HT-29 (cell line): Measurements from ENCODE around the gene P2RX4. TPM values are rescaled to one million over a fixed set of nuclear protein-coding genes. Genes with fewer than 3 reads are reported as not detected.
"Not testable (repeated sequence)": the region's sequence is repeated elsewhere in the genome, so short reads cannot be mapped to it uniquely, and the experiment has no call there.

Experiments
- DNase-seq: peaks from one replicate; pipeline ENCODE4 v3.0.0-alpha.2; 2015; ENCODE audit warnings: low spot score
- total RNA-seq: library from RNA; depleted of rRNA; stranded (reverse); fragments of >200 nt; shearing (Covaris generic); gene quantifications from 2 replicates; pipeline ENCODE4 v1.2.3, GENCODE V29; 2014

P2RX4 gene
- total RNA-seq, 1 experiment from 2014 or later: 11.2 TPM

DNA sequence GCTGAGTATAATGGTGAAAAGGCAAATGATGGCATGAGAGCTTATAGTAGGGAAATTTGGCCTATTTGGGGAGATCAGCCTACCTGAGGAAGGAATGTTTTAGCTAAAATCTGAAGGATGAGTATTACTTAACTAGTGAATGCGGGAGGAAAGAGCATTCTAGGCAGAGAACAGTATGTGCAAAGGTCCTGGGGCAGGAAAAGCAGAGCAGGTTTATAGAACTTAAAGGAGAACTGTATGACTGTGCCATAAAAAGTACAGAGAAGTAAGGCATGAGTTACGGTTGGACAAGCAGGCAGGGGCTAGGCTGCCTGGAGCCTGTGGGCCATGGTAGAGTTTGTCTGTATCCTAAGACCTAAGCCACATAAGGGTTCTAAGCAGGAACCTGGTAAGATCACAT, 21.7 kb upstream of the P2RX4 start:
- no peak for DNase-seq

DNA sequence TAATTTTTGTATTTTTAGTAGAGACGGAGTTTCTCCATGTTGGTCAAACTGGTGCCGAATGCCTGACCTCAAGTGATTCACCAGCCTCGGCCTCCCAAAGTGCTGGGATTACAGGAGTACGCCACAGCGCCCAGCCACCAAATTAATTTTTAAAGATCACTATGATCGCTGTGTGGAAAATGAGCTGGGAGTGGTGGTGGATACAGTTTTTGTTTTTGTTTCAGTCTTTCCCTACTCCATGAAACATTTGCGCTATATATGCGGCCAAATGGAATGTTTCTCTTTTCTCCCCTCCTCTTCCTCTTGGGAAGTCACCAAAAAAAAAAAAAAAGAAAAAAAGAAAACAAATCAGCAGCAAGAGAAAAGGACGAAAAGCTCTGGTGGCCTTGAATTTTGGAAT, 20.8 kb upstream of the P2RX4 start:
- no peak for DNase-seq

GRCh38 chr12:121189619-121190155, 20.2 kb upstream of the P2RX4 start:
- no peak for DNase-seq

- no peak for DNase-seq
These were observed 19.4 kb upstream of the P2RX4 start for GRCh38 chr12:121190523-121191031.

GRCh38 chr12:121191151-121191550, 18.8 kb upstream of the P2RX4 start:
- DNase-seq: no peak

DNA sequence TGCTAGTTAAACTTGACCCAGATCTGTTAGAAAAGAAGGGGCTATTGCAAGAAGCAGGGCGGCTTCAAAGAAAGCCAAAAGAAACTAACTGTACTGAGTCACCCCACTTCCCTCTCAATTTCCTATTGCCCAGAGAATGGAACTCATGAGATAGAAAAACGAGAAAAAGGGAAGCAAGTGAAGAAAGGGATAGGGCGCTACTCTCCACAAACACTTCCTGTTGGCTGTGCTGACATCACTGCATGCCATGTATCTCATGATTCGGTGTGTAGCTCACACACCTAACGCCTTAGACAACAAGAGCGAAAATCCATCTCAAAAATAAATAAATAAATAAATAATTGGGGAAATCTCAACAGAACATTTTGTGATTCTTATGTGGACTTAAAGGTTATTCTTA, 13.0 kb upstream of the P2RX4 start:
- DNase-seq: no peak

DNA sequence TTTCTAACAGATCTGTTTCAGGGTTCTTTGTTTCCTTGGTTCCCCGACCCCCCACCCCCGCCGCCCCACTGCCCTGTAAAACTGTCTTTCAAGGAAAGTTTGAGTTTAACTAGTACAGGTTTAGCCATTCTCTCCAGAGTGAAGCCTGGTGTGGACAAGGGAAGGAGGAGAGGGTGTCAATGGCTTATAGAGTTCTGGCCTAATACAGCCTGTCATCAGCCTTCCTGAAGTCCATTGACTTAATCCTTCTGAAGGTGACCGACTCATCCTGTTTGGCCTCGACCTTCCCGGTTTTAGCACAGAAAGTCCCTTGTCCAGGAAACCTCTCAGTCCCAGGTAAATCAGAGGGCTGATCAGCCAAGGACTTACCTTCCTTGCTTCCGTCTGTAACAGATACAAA, 11.0 kb upstream of the P2RX4 start:
- no peak for DNase-seq

- DNase-seq: not testable (repeated sequence)
These were observed 8.8 kb upstream of the P2RX4 start for GRCh38 chr12:121201140-121201539.

GRCh38 chr12:121202407-121203355, 7.2 kb upstream of the P2RX4 start:
- DNase-seq: no peak

- DNase-seq: no peak
These were observed 6.4 kb upstream of the P2RX4 start for GRCh38 chr12:121203482-121203881.

DNA sequence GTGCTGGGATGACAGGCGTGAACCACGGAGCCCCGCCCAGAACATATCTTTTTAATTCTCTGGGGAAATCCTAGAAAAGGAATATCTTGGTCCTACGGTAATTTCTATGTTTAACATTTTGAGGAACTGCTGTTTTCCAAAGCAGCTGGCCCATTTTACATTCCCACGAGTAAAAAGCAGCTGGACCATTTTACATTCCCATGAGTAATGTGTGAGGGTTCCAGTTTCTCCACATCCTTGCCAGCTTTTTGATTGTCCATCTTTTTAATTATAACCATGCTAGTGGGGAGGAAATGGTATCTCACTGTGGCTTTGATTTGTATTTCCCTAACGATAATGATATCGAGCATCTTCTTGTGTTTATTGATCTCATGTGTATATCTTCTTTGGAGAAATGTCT, 4.4 kb upstream of the P2RX4 start:
- DNase-seq: no peak

DNA sequence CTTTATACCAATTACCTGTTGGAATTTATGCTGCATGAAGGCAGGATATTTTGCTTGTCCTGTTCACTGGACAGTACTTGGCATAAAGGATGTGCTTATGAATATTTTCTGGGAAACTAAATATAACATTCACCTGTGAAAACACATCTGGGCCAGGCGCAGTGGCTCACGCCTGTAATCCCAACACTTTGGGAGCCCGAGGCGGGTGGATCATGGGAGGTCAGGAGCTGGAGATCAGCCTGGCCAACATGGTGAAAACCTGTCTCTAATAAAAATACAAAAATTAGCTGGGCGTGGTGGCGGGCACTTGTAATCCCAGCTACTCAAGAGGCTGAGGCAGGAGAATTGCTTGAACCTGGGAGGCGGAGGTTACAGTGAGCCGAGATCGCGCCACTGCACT, 1.4 kb upstream of the P2RX4 start:
- not testable (repeated sequence) for DNase-seq

- DNase-seq: no peak
These were observed 708 bp upstream of the P2RX4 start for GRCh38 chr12:121209221-121209620.

DNA sequence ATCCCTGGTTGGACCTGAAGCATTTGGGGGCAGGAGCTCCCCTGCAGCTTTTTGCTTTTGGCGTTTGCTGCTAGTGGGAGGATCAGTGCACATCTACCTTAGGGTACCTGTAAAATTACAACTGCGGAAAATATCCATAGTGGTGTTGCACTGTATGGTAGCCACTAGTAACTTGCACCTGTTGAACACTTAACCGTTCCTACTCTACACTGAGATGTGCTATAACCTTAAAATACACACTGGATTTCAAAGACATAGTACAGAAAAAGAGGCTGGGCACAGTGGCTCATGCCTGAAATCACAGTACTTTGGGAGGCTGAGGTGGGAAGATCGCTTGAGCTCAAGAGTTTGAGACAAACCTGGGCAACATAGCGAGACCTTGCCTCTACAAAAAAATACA, 2.9 kb downstream of the P2RX4 start:
- DNase-seq: no peak

DNA sequence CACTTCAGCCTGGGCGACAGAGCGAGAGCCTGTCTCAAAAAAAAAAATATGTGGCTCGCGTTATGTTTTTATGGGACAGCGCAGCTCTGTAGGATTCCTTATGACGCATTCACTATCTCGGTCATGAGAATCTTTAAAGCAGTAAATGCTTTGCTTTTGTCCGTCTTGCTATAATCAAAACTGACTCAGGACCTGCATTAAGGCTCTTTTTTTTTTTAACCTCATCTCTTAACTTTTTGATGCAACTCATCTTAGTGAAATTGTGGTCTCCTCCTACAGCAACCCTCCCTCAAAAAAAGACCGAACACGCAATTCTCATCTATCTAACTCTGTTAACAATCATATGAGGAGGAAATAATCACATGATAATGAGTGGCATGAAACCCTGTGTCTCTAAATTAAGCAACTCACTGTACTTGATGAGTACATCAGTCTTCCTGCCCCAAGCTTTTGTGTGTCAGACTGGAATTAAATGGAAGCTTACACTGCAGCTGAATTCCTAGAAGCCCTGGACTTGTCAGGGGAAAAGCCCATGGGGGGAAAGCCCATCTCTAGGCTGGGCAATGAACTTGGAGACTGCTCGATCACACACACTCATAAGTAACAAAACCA, 4.3 kb downstream of the P2RX4 start:
- no peak for DNase-seq

DNA sequence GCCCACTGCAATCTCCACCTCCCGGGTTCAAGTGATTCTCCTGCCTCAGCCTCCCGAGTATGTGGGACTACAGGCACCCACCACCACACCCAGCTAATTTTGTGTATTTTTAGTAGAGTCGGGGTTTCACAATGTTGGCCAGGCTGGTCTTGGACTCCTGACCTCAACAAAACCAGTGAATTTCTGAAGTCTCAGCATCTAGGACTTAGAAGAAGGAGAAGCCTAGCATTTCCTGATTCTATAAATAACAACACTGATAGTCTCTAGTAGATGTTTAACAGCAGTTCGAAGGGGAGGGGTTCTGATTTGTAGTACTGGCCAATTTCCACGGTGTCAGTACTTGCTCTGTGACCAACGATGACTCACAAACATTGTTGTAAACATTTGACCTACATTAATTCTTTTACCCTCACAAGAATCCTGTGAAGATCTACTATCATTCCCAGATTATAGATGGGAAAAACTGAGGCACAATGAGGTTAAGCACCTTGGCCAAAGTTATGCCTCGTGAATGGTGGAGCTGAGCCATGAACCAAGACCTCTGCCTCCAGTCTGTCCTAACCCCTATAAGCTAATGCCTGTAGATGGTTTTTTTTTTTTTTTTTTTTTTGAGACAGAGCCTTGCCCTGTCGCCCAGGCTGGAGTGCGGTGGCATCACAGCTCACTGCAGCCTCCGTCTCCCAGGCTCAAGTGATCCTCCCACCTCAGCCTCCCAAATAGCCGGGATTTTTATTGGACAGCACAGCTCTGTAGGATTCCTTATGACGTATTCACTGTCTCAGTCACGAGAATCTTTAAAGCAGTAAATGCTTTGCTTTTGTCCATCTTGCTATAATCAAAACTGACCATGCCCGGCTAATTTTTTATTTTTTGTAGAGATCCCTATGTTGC, 5.2 kb downstream of the P2RX4 start:
- peak; percentile 82 for DNase-seq

DNA sequence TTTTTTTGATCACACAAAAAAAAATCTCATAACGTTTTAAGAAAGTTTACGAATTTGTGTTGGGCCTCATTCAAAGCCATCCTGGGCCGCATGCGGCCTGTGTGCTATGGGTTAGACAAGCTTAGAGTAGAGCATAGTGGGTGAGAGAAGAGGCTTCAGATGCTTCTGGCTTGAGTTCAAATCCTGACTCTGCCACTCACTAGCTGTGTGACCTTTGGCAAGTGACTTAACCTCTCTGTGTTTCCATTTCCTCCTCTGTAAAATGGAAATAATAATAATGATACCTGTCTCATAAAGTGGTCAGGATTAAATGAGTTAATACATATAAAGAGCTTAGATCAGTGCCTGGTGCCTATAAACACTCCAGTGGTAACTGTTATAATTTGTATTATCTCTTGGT, 6.2 kb downstream of the P2RX4 start:
- no peak for DNase-seq

DNA sequence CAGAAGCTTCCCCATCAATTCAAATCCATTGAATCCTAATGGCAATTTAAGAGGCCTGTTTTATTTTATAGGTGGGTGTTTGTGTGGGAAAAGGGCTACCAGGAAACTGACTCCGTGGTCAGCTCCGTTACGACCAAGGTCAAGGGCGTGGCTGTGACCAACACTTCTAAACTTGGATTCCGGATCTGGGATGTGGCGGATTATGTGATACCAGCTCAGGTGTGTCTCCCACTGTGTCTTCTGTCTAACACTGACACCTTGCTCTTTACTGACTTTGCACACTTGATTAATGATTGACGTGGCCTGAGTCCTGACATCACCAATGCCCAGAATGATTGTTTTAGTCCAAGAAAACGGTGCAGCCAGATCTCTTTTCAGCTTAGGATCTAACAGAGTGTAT, 7.1 kb downstream of the P2RX4 start:
- DNase-seq: peak; percentile 43

- DNase-seq: no peak
These were observed 7.8 kb downstream of the P2RX4 start for GRCh38 chr12:121217761-121218160.

DNA sequence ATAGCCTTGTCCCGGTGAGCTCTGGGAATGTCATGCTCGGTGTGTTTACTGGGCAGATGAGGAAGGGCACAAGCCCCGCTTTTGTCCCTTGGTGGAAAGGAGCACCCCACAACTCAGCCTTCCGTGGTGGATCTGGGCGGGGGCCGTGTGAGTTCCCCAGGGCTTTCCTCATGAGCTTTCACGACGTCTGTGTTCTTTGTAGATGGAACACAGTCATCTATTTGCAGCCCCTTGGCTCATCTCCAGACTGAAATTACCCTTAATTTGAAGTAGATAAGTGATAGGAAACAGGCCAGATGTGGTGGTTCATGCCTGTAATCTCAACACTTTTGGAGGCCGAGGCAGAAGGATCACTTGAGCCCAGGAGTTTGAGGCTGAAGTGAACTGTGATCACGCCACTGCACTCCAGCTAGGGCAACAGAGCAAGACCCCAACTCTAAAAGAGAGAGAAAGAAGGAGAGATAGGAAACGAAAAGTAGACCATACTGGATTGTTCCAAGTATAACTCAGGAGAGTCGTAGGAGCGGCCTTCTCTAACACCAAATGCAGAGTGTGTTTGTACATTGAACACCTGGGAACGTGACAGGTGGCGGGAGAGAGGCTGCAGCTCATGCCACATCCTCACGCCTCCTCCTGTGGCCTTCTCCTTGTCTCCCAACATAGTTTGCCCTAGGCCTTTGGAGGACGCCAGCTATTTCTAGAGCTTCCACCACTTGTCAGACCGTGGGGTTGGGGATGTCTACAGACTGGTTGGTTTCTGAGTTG, 8.8 kb downstream of the P2RX4 start:
- DNase-seq: no peak
